Stimulated activated CD8-positive, alpha-beta memory T cell treated with anti-CD3 and anti-CD28 coated beads, Interleukin-15, amount 100 ng/mL, for 48 hours (primary cell): ENCODE measurements around the gene EPS8.

ENCODE experiments used
- DNase-seq, 2 donors: peaks; one replicate each; pipeline ENCODE4 v3.0.0-alpha.2; 2020; ENCODE audit warnings: low read depth in 2 of 2

EPS8 gene

DNA sequence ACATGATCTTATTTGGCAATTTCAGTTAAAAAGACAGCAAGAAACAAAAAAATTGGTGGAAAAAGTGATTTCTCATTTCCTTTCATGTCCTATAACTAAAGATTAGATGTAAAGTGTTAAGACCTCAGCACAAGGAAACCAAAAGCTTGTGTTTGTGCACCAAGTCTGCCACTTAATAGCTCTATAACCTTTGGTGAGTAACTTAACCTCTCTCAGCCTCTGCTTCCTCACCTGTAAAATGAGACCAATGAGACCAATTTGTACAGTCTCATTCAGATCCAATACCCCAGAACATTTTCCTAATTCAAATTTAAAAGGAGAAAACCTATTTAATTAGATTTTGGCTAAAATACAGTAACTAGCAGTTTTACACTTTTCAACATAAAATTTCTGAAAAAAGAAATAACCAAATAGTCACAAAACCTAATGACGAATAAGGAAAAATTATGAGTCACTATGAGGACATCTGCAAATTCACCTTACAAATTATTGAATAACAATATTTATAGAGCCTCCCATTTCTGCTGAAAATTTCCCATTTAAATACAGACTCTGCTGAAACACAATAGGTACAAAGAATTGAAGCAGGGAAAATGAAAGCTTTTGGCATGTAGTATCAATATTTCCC lies 71.1 kb downstream of the EPS8 start:
- no peak for DNase-seq

GRCh38 chr12:15716581-15716980 lies 72.6 kb downstream of the EPS8 start:
- no peak for DNase-seq

GRCh38 chr12:15714256-15714655 lies 74.9 kb downstream of the EPS8 start:
- no peak for DNase-seq

DNA sequence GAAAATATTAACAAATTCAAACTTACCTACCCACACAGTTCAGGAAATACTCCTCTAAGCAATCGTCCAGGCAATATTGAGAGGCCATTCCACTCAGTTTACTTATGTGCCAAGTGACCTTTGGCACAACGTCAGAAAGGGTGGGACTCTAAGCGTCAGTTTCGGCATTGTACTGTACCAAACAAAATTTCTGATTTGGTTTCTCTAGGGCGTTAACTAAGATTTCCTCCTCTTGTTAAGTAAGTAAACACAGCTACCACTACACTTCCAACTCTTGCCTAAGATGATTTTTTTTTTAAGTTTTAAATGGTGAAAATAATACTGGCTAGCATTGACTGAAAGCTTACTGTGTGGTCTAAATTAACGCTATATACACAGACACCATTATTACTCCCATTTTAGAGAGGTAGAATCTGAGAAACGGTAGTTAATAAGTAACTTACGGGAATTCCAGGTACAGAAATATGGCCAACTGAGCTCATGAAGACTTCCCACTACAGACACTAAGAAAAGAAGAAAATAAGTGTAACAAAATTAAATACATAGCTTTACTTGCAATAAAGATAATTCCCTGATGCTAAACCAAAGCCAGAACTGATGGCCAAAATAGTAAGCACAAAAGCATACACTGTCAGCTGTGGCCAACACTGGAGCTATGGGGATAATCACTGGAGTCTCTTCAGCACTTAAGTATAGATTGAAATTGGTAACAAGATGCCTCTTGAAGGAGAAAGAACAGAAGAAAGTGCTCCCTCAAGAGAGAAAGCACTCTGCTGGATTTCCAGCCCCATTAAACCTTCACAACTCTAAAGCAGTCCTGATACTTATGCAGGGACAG lies 76.1 kb downstream of the EPS8 start:
- DNase-seq, result no peak

DNA sequence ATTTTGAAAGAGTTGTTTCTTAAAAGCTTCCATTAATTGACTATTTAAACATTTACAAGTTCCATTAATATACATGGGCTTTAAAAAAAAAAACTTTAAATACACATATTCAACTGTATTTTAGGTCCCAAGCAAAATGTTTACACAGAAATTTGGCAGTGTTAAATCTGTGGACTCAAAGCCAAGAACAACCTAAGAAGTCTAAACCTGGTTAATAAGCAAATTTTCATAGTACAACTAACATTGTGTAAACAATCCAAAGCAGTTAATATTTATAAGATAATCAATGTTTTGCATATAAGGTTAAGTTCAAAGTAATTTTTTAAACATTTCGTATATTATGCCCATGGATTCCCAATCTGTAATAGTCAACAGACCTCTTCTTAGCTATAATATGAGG lies 77.0 kb downstream of the EPS8 start:
- DNase-seq, result no peak

DNA sequence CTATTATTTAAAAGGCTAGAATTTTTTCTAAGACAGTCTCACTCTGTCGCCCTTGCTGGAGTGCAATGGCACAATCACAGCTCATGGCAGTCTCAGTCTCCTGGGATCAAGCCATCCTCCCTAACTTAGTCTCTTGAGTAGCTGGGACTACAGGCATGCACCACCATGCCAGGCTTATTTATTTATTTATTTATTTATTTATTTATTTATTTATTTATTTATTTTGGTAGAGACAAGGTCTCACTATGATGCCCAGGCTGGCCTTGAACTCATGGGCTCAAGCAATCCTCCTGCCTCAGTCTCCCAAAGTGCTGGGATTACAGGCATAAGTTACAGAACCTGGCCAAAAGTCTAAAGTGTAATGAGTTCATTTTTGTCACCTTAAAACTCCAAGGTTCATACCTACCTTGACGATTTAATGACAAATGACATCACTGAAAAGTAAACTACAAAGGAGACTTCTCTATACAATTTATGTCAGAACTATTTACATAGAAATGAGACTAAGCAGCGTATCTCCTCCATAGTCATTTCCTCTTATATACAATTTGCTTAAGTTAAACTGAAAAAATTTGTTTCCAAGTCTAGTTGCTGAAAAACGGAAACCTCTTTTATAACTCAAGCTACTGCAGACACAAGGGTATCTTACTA lies 78.2 kb downstream of the EPS8 start:
- no peak for DNase-seq

DNA sequence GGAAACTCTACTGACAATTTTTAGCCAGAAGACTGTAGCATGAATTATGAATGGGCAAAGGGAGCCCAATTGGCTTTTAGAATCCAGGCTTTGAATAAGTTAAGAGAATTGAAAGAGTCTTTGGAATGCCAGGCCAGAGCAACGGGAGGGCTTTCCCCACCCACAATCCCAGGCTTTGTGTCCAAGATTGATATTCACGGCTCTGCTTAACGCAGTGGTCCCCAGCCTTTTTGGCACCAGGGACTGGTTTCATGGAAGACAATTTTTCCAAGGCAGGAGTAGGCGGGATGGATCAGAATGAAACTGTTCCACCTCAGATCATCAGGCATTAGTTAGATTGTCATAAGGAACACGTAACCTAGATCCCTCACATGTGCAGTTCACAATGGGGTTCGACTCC lies 79.6 kb downstream of the EPS8 start:
- DNase-seq, result no peak

DNA sequence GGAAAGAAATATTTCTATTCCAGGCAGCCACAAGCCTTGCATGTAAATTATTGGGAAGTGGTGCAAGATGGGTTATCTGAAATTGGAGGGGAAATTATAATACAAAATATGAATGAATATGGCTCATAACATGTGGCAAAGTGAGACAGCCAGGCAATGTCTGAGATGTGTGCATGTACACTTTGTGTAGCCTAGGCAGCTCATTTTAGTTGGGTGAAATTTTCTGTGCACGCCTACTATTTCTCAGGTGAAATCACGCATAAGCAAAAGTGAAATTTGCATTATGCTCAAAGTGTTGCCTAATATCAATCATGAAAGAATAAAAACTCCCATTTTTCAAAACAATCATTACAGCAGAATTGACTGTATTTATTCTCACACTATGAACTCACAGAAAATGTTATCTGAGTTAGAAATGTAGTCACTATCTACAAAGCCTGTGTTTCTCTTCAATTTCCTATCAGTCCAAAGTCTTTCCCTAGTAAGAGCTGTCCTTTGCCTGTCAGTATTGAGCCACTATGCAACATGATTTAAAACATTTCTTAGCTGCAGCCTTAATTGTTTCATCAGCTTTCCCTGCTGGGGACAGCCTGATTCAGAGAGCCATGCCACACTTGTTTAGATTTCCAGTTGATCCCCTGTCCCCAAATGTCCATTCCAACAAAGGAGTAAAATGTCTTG lies 80.7 kb downstream of the EPS8 start:
- DNase-seq, result no peak

DNA sequence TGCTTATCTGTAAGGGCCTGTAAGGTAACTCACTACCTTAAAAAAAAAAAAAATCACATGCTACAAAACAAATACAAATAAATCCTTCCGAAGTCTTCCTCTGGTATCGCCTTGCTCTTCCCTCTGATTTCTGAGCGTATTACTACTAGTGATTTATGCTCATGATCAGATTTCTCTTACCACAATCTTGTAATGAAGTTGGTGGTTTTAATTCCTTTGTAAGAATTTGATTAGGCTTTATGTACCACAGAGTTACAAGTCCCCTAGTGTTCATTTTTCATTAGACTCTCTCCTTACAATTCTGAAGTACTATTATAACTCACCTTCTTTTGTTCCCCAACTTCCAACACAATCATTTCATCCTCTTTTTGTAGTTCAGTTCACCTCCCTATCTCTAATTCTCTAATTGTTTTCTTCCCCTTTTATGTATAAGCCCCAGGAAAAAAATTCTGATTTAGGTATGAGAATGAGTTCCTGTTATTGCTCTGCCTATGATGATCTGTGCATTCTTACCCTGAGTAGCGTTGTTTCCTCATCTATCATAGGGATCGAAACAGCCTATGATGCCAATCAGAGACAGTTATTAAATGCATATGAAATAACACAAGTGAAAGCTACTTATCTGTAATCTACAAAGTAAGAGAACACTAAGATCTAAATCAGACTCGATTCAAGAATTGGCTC lies 81.5 kb downstream of the EPS8 start:
- no peak for DNase-seq

- DNase-seq, result no peak
Measured at GRCh38 chr12:15706010-15706676, 83.0 kb downstream of the EPS8 start.

DNA sequence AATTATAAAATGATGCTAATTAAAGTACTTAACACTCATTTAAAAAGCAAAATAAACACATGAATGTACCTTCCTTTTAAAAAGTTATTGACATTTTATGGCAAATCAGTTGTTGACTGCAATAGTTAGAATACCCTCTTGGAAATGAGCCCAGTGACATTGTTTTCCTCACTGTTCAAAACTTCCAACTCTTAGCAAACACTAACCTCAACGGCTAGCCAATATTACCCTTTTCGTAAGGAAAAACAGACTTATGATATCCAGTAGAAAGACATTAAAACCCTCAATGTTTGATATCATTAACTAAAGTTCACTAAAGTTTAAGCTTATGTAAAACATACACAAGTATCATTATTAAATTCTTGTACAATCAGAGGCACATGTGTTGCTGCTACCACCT lies 83.6 kb downstream of the EPS8 start:
- no peak for DNase-seq

- no peak for DNase-seq
Measured at GRCh38 chr12:15702276-15702675, 86.9 kb downstream of the EPS8 start.

- DNase-seq, result no peak
Measured at GRCh38 chr12:15701631-15702156, 87.5 kb downstream of the EPS8 start.

DNA sequence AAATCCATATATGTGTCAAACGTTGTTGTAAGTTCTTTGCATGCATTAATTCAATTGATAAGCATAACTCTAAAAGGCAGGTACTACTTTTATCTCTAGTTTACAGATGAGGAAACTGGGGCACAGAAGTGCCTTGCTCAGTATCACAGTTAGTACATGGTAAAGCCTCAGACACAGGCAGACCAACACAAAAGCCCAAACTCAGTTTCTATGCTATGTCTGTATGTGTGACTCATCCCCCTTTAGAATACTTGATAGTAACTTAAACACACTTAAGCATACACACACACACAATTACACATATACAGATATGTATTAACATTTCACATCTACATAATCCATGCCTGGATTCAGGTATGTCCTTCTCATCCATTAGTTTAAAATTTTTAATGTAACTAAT lies 88.0 kb downstream of the EPS8 start:
- no peak for DNase-seq

- no peak for DNase-seq
Measured at GRCh38 chr12:15700595-15700994, 88.6 kb downstream of the EPS8 start.

DNA sequence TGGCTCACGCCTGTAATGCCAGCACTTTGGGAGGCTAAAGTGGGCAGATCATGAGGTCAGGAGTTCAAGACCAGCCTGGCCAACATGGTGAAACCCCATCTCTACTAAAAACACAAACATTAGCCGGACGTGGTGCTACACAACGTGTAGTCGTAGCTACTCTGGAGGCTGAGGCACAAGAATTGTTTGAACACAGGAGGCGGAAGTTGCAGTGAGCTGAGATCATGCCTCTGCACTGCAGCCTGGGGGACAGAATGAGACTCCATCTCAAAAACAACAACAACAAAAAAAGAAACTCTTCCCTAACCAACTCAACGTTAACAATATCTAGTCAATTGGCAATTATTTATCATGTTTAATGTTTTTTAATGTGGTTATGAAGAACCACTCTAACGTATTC lies 89.3 kb downstream of the EPS8 start:
- DNase-seq, result no peak

GRCh38 chr12:15698377-15698871 lies 90.8 kb downstream of the EPS8 start:
- no peak for DNase-seq

GRCh38 chr12:15697201-15697600 lies 92.0 kb downstream of the EPS8 start:
- no peak for DNase-seq

DNA sequence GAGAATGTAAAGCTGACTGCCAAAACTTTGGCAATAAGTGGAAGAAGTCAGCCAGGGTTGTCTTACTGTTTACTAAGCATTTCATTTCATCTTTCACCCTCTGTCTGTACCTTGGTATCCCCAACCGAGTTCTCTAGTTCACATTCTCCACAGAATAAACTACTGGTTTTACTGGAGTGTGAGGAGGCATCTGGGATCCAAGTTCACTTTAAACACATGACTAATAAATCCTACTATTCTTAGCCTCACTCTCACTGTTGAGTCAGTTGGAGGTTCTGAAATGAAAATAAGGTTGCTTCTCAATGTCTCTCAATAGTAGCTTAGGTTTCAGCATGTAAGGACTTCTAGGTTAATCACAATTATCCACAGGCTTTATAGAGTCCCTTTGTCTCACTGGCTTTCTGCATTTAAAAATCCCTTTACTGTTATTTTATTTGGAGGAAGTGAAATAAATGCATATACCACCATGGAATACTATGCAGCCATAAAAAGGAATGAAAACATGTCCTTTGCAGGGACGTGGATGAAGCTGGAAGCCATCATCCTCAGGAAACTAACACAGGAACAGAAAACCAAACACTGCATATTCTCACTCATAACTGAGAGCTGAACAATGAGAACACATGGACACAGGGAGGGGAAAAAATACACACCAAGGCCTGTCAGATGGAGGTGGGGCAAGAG lies 95.8 kb downstream of the EPS8 start:
- DNase-seq, result no peak

- DNase-seq, result no peak
Measured at GRCh38 chr12:15691388-15691787, 97.8 kb downstream of the EPS8 start.
